Gastrocnemius medialis (tissue), 4 donors: ENCODE results near the gene CORO6.

ENCODE experiments used
- POLR2A ChIP-seq, 2 donors: fragments of 450-650 bp; IDR thresholded peaks; one replicate each; pipeline ENCODE4 v1.6.1; 2017; ENCODE audit warnings: antibody characterized with exemption in 2 of 2, mild to moderate bottlenecking in 2 of 2, moderate library complexity in 2 of 2
- TF ChIP-seq, protein P1 (sequence below), 5 experiments: fragments of 450-650 bp in 3 of 5; fragments of 200-600 bp in 2 of 5; sonication (generic) in 2 of 5; IDR thresholded peaks in 4 of 5; conservative IDR thresholded peaks in 1 of 5; 1 replicate in 4 of 5; 2 replicates in 1 of 5; pipeline ENCODE4 v1.5.1; 2016 to 2019; ENCODE audit warnings: antibody characterized with exemption in 5 of 5, mild to moderate bottlenecking in 3 of 5, moderate library complexity in 3 of 5

DNA sequence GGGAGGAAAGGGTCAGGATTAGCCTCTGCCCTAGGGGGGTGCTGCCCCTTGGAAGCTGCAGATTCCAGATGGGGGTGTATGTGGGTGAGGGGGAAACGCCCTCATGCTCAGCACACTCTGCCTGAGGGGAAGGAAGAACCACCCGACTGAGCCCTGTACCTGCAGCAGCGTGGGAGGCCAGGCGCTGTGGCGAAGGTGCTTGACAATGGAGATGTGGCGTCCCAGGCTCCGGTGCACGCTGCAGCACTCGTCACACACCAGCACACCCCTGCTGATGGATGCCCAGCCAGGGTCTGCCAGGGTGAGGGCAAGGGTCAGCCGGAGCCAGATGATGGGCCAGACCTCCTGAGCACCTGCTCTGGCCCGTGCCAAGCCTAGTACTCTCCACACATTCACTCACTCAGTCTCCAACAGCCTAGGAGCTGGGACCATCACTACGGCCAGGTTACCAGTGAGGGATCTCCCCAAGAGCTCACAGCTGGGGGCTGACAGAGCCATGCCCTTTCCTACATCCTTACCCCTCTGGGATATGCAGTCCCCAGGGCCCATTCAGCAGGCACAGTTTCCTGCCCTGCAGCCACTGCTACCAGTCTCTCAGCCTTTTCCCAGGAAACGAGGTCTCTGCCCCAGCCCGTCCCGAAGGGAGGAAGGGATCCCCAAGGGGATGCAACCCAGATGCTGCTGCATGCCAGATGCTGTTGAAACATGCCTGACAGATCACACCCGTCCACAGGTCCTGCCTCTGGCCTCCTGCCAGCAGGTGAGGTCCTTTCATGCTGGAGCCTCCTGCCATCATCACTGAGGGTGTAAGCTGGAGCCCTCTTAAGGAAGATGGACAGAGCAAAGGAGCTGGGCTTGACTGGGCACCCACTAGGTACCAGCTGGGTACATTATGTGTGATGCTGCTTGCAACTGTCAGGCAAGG, 39.1 kb downstream of the CORO6 start:
- TF ChIP-seq, protein P1, sequence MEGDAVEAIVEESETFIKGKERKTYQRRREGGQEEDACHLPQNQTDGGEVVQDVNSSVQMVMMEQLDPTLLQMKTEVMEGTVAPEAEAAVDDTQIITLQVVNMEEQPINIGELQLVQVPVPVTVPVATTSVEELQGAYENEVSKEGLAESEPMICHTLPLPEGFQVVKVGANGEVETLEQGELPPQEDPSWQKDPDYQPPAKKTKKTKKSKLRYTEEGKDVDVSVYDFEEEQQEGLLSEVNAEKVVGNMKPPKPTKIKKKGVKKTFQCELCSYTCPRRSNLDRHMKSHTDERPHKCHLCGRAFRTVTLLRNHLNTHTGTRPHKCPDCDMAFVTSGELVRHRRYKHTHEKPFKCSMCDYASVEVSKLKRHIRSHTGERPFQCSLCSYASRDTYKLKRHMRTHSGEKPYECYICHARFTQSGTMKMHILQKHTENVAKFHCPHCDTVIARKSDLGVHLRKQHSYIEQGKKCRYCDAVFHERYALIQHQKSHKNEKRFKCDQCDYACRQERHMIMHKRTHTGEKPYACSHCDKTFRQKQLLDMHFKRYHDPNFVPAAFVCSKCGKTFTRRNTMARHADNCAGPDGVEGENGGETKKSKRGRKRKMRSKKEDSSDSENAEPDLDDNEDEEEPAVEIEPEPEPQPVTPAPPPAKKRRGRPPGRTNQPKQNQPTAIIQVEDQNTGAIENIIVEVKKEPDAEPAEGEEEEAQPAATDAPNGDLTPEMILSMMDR (IDR thresholded peaks at IDR 0.05 in 4 of 5, conservative IDR thresholded peaks at IDR 0.05 in 1 of 5) = no peak
- TF ChIP-seq POLR2A (IDR thresholded peaks at IDR 0.05) = no peak
